PFSK-1 (cell line): ENCODE results near the gene PCIF1.

Experiments
- FOXP2 ChIP-seq: optimal IDR thresholded peaks from 2 replicates; pipeline ENCODE3; 2011; ENCODE audit warnings: borderline replicate concordance, control low read depth, inconsistent platforms; ENCODE audit not compliant: insufficient read depth; ENCODE audit errors: extremely low read length, extremely low read depth
- POLR2AphosphoS5 ChIP-seq: IDR thresholded peaks from 2 replicates; pipeline ENCODE4 v1.6.1; 2012; ENCODE audit warnings: low read depth, mild to moderate bottlenecking, control low read depth, low read length, moderate library complexity
- SIN3A ChIP-seq: IDR thresholded peaks from 2 replicates; pipeline ENCODE4 v1.6.1; 2012; ENCODE audit warnings: mild to moderate bottlenecking, low read length, moderate library complexity, borderline replicate concordance; ENCODE audit not compliant: insufficient read depth
- TAF1 ChIP-seq: IDR thresholded peaks from 2 replicates; pipeline ENCODE4 v1.6.1; 2012; ENCODE audit warnings: low read length, control low read depth, borderline replicate concordance; ENCODE audit not compliant: insufficient read depth
- TF ChIP-seq, protein P1 (sequence below), 2 experiments: IDR thresholded peaks; 2 replicates each; pipeline versions ENCODE4 v1.6.1 to v1.8.0; 2011 to 2012; ENCODE audit warnings: low read depth in 2 of 2, low read length in 2 of 2, control low read depth in 1 of 2, inconsistent platforms in 1 of 2, mild to moderate bottlenecking in 1 of 2, moderate library complexity in 1 of 2; ENCODE audit not compliant: insufficient read depth in 1 of 2

- TF ChIP-seq, protein P1, sequence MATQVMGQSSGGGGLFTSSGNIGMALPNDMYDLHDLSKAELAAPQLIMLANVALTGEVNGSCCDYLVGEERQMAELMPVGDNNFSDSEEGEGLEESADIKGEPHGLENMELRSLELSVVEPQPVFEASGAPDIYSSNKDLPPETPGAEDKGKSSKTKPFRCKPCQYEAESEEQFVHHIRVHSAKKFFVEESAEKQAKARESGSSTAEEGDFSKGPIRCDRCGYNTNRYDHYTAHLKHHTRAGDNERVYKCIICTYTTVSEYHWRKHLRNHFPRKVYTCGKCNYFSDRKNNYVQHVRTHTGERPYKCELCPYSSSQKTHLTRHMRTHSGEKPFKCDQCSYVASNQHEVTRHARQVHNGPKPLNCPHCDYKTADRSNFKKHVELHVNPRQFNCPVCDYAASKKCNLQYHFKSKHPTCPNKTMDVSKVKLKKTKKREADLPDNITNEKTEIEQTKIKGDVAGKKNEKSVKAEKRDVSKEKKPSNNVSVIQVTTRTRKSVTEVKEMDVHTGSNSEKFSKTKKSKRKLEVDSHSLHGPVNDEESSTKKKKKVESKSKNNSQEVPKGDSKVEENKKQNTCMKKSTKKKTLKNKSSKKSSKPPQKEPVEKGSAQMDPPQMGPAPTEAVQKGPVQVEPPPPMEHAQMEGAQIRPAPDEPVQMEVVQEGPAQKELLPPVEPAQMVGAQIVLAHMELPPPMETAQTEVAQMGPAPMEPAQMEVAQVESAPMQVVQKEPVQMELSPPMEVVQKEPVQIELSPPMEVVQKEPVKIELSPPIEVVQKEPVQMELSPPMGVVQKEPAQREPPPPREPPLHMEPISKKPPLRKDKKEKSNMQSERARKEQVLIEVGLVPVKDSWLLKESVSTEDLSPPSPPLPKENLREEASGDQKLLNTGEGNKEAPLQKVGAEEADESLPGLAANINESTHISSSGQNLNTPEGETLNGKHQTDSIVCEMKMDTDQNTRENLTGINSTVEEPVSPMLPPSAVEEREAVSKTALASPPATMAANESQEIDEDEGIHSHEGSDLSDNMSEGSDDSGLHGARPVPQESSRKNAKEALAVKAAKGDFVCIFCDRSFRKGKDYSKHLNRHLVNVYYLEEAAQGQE (IDR thresholded peaks at IDR 0.05; ENCODE audit: insufficient read depth in 1 of 2, low read depth in 2 of 2, low read length in 2 of 2), result no peak
- no peak for TF ChIP-seq TAF1
- no peak for TF ChIP-seq SIN3A
- 0 out of 2 replicates have a peak, but pooled peaks have one; percentile 4 for TF ChIP-seq POLR2AphosphoS5
- no peak for TF ChIP-seq FOXP2
Measured at GRCh38 chr20:45964006-45964400, 29.5 kb downstream of the PCIF1 start.
